ENCODE measurements around the gene BZW2.

Gene BZW2

GRCh38 chr7:16755397-16755796 is 109.4 kb downstream of the BZW2 start:
- TF ChIP-seq, protein P1, sequence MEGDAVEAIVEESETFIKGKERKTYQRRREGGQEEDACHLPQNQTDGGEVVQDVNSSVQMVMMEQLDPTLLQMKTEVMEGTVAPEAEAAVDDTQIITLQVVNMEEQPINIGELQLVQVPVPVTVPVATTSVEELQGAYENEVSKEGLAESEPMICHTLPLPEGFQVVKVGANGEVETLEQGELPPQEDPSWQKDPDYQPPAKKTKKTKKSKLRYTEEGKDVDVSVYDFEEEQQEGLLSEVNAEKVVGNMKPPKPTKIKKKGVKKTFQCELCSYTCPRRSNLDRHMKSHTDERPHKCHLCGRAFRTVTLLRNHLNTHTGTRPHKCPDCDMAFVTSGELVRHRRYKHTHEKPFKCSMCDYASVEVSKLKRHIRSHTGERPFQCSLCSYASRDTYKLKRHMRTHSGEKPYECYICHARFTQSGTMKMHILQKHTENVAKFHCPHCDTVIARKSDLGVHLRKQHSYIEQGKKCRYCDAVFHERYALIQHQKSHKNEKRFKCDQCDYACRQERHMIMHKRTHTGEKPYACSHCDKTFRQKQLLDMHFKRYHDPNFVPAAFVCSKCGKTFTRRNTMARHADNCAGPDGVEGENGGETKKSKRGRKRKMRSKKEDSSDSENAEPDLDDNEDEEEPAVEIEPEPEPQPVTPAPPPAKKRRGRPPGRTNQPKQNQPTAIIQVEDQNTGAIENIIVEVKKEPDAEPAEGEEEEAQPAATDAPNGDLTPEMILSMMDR (IDR thresholded peaks at IDR 0.05; ENCODE audit: borderline replicate concordance, insufficient read depth, low read depth, low read length): no peak
- no peak overlapping the region for H3K4me3 ChIP-seq (ENCODE audit: low read depth, low read length)

All from GM12875 (cell line).